ENCODE results near the gene PODXL.
A peak's percentile ranks its signal among the peaks of the same experiment; 100 is the strongest.
"Not testable (repeated sequence)": the region's sequence is repeated elsewhere in the genome, so short reads cannot be mapped to it uniquely, and the experiment has no call there.

PODXL gene

DNA sequence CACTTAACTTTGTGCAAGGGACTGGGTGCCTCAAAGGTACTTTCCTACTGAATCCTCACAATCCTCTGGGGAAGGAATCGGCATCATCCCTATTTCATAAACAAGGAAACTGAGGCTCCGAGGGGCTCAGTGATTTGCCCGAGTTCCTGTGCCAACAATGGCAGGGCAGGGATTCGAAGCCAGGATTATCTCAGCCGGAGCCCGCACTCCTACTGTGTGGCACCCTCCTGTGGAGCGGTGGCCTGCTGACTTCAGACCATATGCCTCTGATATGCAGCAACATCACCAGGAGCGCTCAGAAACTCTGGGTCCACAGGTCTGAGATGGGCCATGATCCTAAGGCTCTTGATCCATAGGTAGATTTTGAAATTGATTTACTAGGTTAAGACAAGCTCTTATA lies 46.6 kb downstream of the PODXL start:
- DNase-seq (ENCODE audit: low read depth) = no peak

GRCh38 chr7:131508754-131509486 lies 47.5 kb downstream of the PODXL start:
- no peak for DNase-seq (ENCODE audit: low read depth)

DNA sequence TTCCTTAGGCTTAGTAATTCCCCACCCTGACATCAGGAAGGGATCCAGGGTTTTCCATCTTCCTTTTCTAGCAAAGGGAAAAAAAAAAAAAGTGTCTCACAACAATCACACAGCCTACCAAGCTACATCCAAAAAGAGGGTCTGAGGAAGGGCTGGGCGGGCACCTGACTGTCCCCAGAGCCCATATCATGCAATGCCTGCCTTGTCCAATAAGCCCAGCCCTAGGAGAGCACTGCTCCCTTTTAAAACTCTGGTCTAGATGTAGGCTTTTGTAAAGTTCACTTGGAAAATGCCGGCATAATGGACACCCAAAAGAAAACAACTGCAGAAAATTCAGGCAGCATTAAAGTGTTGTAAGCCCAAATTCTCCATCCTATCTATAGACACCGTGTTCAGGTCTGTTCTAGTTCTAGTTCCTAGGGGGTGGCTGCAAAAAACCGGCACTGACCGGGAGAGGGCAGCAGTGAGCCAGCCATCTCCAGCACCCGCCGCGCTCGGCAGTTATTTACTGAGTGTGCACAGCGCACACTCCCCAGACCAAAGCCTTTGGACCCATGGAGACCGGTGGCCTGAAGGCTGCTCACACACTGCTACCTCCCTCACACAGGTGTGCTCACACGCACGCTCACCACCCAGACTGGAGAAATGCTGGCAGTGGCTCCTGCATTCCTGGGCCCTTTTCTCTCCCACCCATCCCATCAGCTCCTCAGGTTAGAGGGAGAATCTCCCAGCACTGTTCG lies 48.7 kb downstream of the PODXL start:
- DNase-seq (ENCODE audit: low read depth) = peak; percentile 41

DNA sequence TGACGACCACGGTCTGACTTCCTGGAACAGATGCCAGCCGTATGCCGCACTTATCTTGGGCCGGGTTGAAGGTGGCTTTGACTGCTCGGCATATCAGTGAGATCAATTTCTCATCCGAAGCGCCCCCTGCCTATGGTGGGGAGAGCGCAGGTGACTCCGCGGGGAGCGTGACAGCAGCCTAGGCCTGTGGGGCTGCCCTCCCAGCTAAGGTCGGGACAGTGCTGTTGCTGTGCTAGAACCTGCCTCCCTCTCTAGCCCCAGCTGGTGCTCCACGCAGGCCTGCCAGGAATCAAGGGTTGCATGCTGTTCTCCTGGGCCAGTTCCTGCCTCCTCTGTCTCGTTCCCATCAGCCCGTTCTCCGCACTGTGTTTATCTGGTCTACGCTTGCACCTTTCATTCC lies 49.8 kb downstream of the PODXL start:
- DNase-seq (ENCODE audit: low read depth) = no peak

DNA sequence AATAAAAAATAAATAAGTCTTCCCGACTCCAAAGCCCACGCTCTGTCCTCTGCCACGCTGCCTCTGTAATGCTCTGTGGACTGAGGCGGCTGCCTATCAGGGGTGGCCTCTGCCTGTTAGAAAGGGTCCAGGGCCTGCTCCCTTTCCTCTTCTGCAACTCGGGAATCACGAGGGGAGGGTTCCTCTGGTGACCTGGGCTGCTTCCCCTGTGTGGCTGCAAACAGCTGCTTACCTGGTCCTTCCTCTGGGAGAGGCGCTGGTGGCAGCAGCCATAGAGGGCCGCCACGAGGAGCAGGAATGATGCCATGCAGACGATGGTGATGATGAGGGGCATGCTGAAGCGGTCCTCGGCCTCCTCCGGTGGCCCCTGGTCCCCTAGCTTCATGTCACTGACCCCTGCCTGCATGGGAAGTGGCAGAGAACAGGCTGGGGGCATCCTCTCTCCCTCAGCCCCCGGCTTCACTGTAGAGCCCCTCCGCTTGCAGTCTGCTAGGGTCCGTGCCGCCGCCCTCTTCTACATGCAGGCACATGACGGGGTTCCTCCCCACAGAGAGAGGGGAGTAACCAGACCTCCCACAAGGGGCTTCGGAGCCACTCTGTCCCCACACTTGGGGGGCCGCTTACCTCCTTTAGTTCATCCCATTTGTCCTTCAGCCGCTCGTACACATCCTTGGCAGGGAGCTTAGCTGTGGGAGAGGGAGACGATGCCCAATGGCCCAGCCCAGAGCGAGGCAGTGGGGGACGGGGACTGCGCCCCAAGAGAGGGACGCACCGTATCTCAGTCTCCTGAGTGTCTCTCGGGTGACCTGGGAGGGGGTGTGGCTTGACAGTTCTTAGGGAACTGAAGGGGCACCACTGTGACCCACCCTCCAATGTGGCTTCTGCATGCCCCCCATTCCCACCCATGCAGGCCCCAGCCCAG lies 50.5 kb downstream of the PODXL start:
- DNase-seq (ENCODE audit: low read depth) = no peak

GRCh38 chr7:131505037-131505620 lies 51.3 kb downstream of the PODXL start:
- not testable (repeated sequence) for DNase-seq (ENCODE audit: low read depth)

DNA sequence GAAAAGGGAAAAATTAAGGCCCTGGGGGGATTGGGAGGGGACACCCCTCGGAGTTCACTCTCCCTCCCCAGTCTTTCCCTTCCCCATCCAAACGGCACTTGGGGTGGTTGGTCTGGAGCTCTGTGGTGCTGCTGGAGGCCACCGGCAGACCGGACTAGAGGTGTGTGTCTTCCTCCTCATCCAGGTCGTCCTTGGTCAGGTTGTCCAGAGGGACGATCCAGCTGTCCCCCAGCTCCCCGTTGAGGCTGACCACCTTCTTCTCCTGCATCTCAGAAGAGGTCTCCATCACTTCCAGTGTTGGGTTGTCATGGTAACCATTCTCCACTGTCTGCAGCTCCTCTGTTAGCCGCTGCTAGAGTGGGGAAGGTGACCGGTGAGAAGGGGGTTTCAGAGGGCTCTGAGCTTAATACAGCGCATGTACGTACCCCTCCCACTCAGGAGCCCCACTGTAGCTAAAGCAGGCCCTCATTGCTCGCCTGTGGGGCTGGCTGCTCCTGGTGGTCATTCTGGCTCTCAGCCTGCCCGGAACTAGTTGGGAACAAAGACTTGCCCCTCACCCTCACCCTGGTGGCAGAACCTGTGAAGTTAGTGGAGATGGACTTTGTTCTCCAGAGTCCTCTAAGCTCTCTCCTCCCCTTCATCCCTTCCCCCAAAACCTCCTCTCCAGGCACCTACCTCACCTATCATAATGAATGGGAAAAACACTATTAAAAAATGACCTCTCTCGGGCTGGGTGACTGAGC lies 52.1 kb downstream of the PODXL start:
- no peak for DNase-seq (ENCODE audit: low read depth)

DNA sequence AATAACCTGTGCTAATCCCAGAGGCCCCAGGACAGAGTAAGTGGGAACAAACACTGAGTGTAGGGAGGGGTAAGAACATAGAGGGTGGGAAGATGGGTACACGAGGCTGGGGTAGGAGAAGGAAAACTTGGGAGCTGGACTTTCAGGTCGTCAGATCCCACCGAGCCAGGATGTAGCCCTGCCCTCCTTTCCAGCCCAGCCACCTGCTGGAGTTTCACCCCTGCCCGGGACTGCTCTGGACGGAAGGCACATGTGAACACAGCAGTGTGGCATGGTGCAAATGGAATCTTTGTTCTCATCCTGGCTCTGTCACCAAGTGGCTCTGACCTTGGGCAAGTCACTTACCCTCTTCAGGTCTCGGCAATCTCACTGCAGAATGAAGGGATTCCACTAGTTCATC lies 52.8 kb downstream of the PODXL start:
- DNase-seq (ENCODE audit: low read depth) = no peak

GRCh38 chr7:131502810-131503508 lies 53.5 kb downstream of the PODXL start:
- peak; percentile 32 for DNase-seq (ENCODE audit: low read depth)

GRCh38 chr7:131501930-131502685 lies 54.3 kb downstream of the PODXL start:
- no peak for DNase-seq (ENCODE audit: low read depth)

GRCh38 chr7:131501422-131501821 lies 55.0 kb downstream of the PODXL start:
- DNase-seq (ENCODE audit: low read depth) = peak; percentile 16

DNA sequence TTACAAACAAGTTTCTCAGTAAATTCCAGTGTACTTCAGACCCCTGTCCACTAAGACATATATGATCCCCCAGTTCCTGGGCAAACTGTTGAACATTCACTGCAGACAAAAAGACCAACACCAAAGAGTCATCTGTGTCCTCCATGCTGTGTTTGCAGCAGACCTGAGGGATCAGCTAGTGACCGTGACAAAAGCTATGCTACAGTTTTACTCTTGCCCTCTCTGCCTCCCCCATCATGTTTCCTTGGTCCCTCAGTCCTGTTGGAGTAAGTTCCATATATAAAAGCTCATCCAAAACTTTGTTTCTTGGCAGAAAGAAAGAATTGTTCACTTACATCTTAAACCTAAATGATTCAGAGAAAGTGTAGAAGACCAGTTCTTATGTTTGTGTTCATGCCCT lies 56.1 kb downstream of the PODXL start:
- no peak for DNase-seq (ENCODE audit: low read depth)

DNA sequence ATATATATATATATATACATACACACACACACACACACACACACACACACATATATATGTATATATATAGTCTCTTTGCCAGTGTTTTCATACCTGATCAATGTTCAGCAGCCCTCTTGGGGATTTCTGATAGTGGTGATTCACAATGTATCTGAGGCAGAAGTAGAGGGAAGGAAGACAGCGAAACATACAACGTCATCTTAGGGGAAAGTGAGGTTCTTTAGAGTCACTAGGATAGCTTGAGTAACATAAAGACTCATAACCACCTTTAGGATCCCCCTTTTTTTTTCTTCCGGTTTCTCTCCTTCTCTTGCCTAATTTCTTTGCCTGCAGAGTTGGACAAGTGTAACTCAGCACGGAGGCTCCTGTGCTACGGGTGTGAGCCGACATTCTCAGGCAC lies 56.6 kb downstream of the PODXL start:
- DNase-seq (ENCODE audit: low read depth) = no peak

- peak; percentile 71 for DNase-seq (ENCODE audit: low read depth)
Measured at GRCh38 chr7:131498237-131498885, 58.1 kb downstream of the PODXL start.

DNA sequence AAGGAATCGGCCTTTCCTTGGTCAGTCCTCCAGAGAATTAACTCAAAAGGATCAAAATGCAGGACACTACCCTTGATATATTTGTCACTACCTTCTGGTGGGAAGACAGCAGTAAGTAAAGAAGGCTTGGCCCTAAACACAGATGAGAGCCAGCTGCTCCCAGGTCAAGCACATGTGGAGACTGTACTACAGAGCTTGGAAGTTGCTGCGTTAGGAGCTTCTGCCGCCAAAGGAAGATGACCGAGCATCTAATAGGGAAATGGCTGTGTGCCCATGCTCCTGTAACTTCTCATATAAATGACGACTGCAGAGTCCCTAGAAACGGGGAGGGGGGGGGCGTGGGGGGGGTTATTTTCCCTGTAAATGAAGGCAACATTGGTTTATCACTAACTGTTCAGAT lies 59.0 kb downstream of the PODXL start:
- no peak for DNase-seq (ENCODE audit: low read depth)

- DNase-seq (ENCODE audit: low read depth) = no peak
Measured at GRCh38 chr7:131495669-131496498, 60.5 kb downstream of the PODXL start.

DNA sequence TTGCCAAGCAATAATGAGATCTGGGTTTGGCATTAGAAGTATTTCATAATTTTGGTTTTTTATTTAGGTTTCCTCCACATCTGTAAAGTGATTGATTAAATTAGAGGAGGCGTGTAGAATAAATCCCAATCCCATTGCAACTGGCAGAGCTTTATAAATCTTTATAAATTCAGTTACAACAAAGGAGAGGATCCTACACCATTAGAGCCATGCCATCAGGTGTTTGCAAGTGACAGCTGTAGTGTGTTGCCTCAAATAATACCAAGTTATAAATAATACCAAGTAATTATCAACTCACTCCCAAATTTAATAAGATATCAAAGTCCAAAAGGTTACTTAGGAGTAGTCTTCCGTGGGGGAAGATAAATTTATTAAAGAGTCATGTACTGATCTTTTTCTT lies 62.2 kb downstream of the PODXL start:
- DNase-seq (ENCODE audit: low read depth) = no peak

DNA sequence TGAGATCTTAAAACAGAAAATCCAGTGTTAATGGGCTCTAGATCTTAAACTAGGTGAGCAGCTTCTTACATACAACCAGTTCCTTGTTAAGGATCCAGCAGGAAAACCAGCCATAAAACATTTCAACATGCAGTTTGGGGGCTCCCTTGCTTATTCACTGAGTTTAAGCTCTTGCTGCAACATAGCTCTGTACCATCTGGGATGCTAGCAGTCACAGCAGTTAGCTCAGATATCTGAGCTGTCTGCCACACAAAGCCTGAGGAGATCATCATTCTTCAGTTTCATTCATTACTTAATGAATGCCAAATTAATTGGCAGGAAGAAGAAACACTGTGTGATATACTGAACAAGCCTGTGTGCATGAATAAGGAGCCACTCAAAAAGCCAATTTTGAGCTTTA lies 62.8 kb downstream of the PODXL start:
- DNase-seq (ENCODE audit: low read depth) = no peak

- no peak for DNase-seq (ENCODE audit: low read depth)
Measured at GRCh38 chr7:131493081-131493480, 63.3 kb downstream of the PODXL start.

Measured in fibroblast of gingiva (primary cell).